ENCODE results near the gene DMWD. TPM values are rescaled to one million over a fixed set of nuclear protein-coding genes. Genes with fewer than 3 reads are reported as not detected.
A peak's percentile ranks its signal among the peaks of the same experiment; 100 is the strongest.

The DMWD gene
- total RNA-seq, 1 donor from 2014 or later: 47.4 TPM

DNA sequence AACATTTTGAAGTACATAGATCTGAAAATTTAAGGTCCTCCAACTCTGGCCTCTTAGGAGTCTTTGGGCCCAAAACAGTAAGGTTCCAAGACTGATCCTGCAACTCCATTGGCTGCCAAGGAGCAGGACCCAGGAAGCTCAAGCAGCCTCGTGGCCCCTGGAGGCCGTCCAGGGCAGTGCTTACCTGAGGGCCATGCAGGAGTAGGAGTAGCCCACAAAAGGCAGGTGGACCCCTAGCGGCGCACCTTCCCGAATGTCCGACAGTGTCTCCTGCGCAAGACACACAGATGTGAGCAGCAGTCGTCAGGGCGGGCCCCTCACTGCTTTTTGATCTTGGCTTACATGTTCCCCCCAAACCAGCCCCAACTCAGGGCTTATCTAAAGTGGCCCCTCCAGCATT lies 17.9 kb downstream of the DMWD start:
- H3K36me3 ChIP-seq: peaks cover 37% of the 10 kb centered on the region
- no peak overlapping the region for H3K4me3 ChIP-seq
- DNase-seq: no peak
- H3K27me3 ChIP-seq (ENCODE audit: low read depth): peaks cover 30% of the 10 kb centered on the region
- no peak overlapping the region for H3K27ac ChIP-seq
- intact Hi-C loops (cut with DNase I): no loop called here
- TF ChIP-seq, protein P1, sequence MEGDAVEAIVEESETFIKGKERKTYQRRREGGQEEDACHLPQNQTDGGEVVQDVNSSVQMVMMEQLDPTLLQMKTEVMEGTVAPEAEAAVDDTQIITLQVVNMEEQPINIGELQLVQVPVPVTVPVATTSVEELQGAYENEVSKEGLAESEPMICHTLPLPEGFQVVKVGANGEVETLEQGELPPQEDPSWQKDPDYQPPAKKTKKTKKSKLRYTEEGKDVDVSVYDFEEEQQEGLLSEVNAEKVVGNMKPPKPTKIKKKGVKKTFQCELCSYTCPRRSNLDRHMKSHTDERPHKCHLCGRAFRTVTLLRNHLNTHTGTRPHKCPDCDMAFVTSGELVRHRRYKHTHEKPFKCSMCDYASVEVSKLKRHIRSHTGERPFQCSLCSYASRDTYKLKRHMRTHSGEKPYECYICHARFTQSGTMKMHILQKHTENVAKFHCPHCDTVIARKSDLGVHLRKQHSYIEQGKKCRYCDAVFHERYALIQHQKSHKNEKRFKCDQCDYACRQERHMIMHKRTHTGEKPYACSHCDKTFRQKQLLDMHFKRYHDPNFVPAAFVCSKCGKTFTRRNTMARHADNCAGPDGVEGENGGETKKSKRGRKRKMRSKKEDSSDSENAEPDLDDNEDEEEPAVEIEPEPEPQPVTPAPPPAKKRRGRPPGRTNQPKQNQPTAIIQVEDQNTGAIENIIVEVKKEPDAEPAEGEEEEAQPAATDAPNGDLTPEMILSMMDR (IDR thresholded peaks at IDR 0.05): no peak
- peaks cover 20% of the 10 kb centered on the region for H3K4me1 ChIP-seq
- H3K9me3 ChIP-seq: no peaks in the 10 kb centered on the region
- ATAC-seq: no peak

GRCh38 chr19:45773384-45773783 lies 19.3 kb downstream of the DMWD start:
- no peak overlapping the region for H3K27ac ChIP-seq
- TF ChIP-seq, protein P1 (IDR thresholded peaks at IDR 0.05): no peak
- no peaks in the 10 kb centered on the region for H3K9me3 ChIP-seq
- H3K4me3 ChIP-seq: no peak overlapping the region
- DNase-seq (no peak), ATAC-seq (no peak)
- peaks cover 10% of the 10 kb centered on the region for H3K4me1 ChIP-seq
- peaks cover 35% of the 10 kb centered on the region for H3K36me3 ChIP-seq
- peaks cover 28% of the 10 kb centered on the region for H3K27me3 ChIP-seq (ENCODE audit: low read depth)
- intact Hi-C loops (cut with DNase I): no loop called here

GRCh38 chr19:45772912-45773311 lies 19.7 kb downstream of the DMWD start:
- Histone ChIP-seq H3K4me3 (no peak overlapping the region), H3K27me3 (ENCODE audit: low read depth) (peaks cover 24% of the 10 kb centered on the region), H3K27ac (no peak overlapping the region), H3K4me1 (peaks cover 13% of the 10 kb centered on the region), H3K9me3 (no peaks in the 10 kb centered on the region), H3K36me3 (peaks cover 30% of the 10 kb centered on the region)
- intact Hi-C loops (cut with DNase I): no loop called here
- ATAC-seq: no peak
- DNase-seq: no peak
- TF ChIP-seq, protein P1 (IDR thresholded peaks at IDR 0.05): no peak

- ATAC-seq: no peak
- H3K27ac ChIP-seq: no peak overlapping the region
Measured at GRCh38 chr19:45772130-45772840, 20.4 kb downstream of the DMWD start.

DNA sequence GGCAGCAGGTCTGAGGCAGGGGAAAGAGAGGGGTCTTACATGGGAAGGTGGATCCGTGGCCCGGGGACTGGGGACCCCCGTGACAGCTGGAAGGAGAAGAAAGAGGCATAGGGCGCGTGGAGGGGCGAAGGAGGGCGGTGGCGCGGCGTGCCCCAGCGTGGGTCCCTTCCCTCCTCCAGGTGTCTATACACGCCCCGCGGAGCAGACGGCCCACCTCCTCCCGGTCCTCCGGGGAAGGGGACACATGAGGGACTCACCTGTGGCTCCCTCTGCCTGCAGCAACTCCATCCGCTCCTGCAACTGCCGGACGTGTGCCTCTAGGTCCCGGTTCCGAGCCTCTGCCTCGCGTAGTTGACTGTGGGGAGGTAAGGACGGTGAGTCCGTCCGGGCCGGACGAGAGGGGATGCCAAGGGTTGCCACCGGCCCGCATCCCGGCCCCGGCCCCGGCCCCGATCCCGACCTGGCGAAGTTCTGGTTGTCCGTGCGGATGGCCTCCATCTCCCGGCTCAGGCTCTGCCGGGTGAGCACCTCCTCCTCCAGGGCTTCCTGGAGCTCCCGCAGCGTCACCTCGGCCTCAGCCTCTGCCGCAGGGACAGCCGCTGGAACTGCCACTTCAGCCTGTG lies 21.2 kb downstream of the DMWD start:
- TF ChIP-seq, protein P1 (IDR thresholded peaks at IDR 0.05): no peak
- Histone ChIP-seq H3K27ac (peak overlapping the region; percentile 89), H3K36me3 (peaks cover 16% of the 10 kb centered on the region), H3K9me3 (no peaks in the 10 kb centered on the region), H3K4me1 (peaks cover 26% of the 10 kb centered on the region), H3K4me3 (peak overlapping the region; percentile 73), H3K27me3 (ENCODE audit: low read depth) (peaks cover 18% of the 10 kb centered on the region)
- ATAC-seq (no peak), DNase-seq (no peak)
- intact Hi-C loops (cut with DNase I): no loop called here

More at GRCh38 chr19:45772130-45772840, 20.4 kb downstream of the DMWD start:
- intact Hi-C loops (cut with DNase I): no loop called here
- Histone ChIP-seq H3K36me3 (peaks cover 24% of the 10 kb centered on the region), H3K4me1 (peaks cover 17% of the 10 kb centered on the region), H3K27me3 (ENCODE audit: low read depth) (peaks cover 17% of the 10 kb centered on the region), H3K9me3 (no peaks in the 10 kb centered on the region), H3K4me3 (no peak overlapping the region)
- TF ChIP-seq, protein P1 (IDR thresholded peaks at IDR 0.05): no peak
- DNase-seq: no peak
